ENCODE results near the gene PAX8. TPM values are rescaled to one million over a fixed set of nuclear protein-coding genes. Genes with fewer than 3 reads are reported as not detected.

PAX8 gene
- total RNA-seq, 1 donor from 2014 or later, result not detected

DNA sequence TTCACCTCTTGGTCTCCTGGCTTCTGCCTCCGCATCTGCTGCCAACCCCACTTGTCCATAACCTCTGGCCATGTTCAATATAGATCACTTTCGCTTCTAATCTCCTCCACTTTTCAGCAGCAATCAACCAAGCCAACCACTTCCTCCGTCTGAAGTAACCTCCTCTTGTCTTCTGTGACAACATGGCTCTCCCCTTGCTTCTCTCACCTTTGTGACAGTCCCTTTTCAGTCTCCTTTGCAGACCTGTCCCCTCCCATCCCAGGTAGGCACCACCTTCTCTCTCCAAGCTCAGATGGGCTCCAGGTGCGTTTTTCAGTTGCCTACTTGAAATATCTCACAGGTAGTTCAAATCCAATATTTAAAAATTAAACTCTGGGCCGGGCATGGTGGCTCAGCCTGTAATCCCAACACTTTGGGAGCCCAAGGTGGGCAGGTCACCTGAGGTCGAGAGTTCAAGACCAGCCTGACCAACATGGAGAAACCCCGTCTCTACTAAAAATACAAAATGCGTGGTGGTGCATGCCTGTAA, 109.7 kb downstream of the PAX8 start:
- no peak for FAIRE-seq
- DNase-seq (ENCODE audit: low read depth), result no peak
- Histone ChIP-seq H3K27me3 (ENCODE audit: control insufficient read depth, insufficient read depth, low read length) (no peaks in the 10 kb centered on the region), H3K36me3 (ENCODE audit: control insufficient read depth, insufficient read depth, low read length) (peaks cover 3% of the 10 kb centered on the region), H3K4me3 (ENCODE audit: low read depth, low read length) (no peak overlapping the region)
- TF ChIP-seq, protein P1, sequence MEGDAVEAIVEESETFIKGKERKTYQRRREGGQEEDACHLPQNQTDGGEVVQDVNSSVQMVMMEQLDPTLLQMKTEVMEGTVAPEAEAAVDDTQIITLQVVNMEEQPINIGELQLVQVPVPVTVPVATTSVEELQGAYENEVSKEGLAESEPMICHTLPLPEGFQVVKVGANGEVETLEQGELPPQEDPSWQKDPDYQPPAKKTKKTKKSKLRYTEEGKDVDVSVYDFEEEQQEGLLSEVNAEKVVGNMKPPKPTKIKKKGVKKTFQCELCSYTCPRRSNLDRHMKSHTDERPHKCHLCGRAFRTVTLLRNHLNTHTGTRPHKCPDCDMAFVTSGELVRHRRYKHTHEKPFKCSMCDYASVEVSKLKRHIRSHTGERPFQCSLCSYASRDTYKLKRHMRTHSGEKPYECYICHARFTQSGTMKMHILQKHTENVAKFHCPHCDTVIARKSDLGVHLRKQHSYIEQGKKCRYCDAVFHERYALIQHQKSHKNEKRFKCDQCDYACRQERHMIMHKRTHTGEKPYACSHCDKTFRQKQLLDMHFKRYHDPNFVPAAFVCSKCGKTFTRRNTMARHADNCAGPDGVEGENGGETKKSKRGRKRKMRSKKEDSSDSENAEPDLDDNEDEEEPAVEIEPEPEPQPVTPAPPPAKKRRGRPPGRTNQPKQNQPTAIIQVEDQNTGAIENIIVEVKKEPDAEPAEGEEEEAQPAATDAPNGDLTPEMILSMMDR (IDR thresholded peaks at IDR 0.05; ENCODE audit: insufficient read depth, low read length, severe bottlenecking), result no peak

- FAIRE-seq (no peak), DNase-seq (ENCODE audit: low read depth) (no peak)
- no peak overlapping the region for H3K4me3 ChIP-seq (ENCODE audit: low read depth, low read length)
- TF ChIP-seq, protein P1 (IDR thresholded peaks at IDR 0.05; ENCODE audit: insufficient read depth, low read length, severe bottlenecking), result no peak
- peaks cover 3% of the 10 kb centered on the region for H3K36me3 ChIP-seq (ENCODE audit: control insufficient read depth, insufficient read depth, low read length)
- no peaks in the 10 kb centered on the region for H3K27me3 ChIP-seq (ENCODE audit: control insufficient read depth, insufficient read depth, low read length)
Observed at GRCh38 chr2:113167962-113168340, 110.8 kb downstream of the PAX8 start.

- TF ChIP-seq, protein P1 (IDR thresholded peaks at IDR 0.05; ENCODE audit: insufficient read depth, low read length, severe bottlenecking), result no peak
- Histone ChIP-seq H3K36me3 (ENCODE audit: control insufficient read depth, insufficient read depth, low read length) (peaks cover 3% of the 10 kb centered on the region), H3K27me3 (ENCODE audit: control insufficient read depth, insufficient read depth, low read length) (no peaks in the 10 kb centered on the region), H3K4me3 (ENCODE audit: low read depth, low read length) (no peak overlapping the region)
- DNase-seq (ENCODE audit: low read depth) (no peak), FAIRE-seq (no peak)
Observed at GRCh38 chr2:113167115-113167932, 111.4 kb downstream of the PAX8 start.

DNA sequence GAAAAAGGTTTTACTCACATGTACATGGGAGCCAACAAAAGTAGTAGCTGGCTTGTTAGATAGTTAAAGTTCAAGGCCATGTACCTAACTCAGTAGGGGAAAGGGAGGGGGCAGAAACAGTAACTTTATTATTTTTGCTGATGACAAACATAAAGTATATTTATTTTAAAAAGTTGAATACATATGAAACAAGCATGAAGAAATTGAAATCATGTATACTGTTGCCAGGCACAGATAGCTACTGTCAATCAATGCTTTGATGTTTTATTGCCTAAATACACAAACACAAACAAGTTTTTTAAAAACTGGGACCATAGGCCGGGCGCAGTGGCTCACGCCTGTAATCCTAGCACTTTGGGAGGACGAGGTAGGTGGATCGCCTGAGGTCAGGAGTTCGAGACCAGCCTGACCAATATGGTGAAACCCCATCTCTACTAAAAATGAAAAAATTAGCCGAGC, 112.5 kb downstream of the PAX8 start:
- FAIRE-seq (no peak), DNase-seq (ENCODE audit: low read depth) (no peak)
- TF ChIP-seq, protein P1 (IDR thresholded peaks at IDR 0.05; ENCODE audit: insufficient read depth, low read length, severe bottlenecking), result no peak
- Histone ChIP-seq H3K36me3 (ENCODE audit: control insufficient read depth, insufficient read depth, low read length) (peaks cover 3% of the 10 kb centered on the region), H3K27me3 (ENCODE audit: control insufficient read depth, insufficient read depth, low read length) (no peaks in the 10 kb centered on the region), H3K4me3 (ENCODE audit: low read depth, low read length) (no peak overlapping the region)

Other genes starting within 250 kb of the PAX8 start
- 0.13 TPM in 1 of 2 replicates, not detected in the other for gene IL36B, start 226.1 kb downstream of the PAX8 start, total RNA-seq
- 1.1 and 1.9 TPM in 2 replicates for gene IL36RN, start 219.7 kb downstream of the PAX8 start, total RNA-seq
- not detected in 2 replicates for gene IL1F10, start 211.0 kb downstream of the PAX8 start, total RNA-seq
- gene IL1RN, start 151.3 kb downstream of the PAX8 start, total RNA-seq, result 71.9 and 113 TPM in 2 replicates
- 25.0 and 27.0 TPM in 2 replicates for gene PSD4, start 105.0 kb downstream of the PAX8 start, total RNA-seq
- 34.0 and 47.0 TPM in 2 replicates for gene ZNG1B, start 158.8 kb upstream of the PAX8 start, total RNA-seq
- gene FOXD4L1, start 219.7 kb upstream of the PAX8 start, total RNA-seq, result 0.13 and 0.26 TPM in 2 replicates